Keratinocyte (primary cell): ENCODE measurements around the gene PCDHGA6. TPM values are rescaled to one million over a fixed set of nuclear protein-coding genes. Genes with fewer than 3 reads are reported as not detected.

Experiments
- DNase-seq: peaks from one replicate; pipeline ENCODE4 v3.0.0-alpha.2; 2011; ENCODE audit warnings: low read depth, missing footprints, low spot score
- FAIRE-seq: peaks from 2 replicates; lab custom pipeline; 2011; peaks lifted over from hg19 to GRCh38; lab: Jason Lieb, UNC
- H2AFZ ChIP-seq: 2 replicates; pipeline ENCODE4 v1.6.0; 2012; ENCODE audit warnings: low read length, control low read depth, inconsistent platforms; ENCODE audit not compliant: control insufficient read depth
- H3K27ac ChIP-seq: 2 replicates; pipeline ENCODE4 v1.5.1; 2011; ENCODE audit warnings: low read length; ENCODE audit not compliant: control insufficient read depth, insufficient read depth
- H3K27me3 ChIP-seq: 3 replicates; pipeline ENCODE4 v1.6.0; 2011; ENCODE audit warnings: low read length; ENCODE audit not compliant: control insufficient read depth, insufficient read depth; ENCODE audit errors: extremely low read depth
- H3K36me3 ChIP-seq, 2 experiments: 2 replicates in 1 of 2; 3 replicates in 1 of 2; pipeline ENCODE4 v1.5.1; 2011; ENCODE audit warnings: low read length in 2 of 2, mild to moderate bottlenecking in 1 of 2; ENCODE audit not compliant: control insufficient read depth in 2 of 2, insufficient read depth in 2 of 2; ENCODE audit errors: extremely low read depth in 1 of 2
- H3K4me1 ChIP-seq: 3 replicates; pipeline ENCODE4 v1.5.1; 2011; ENCODE audit warnings: low read length; ENCODE audit not compliant: control insufficient read depth, insufficient read depth; ENCODE audit errors: extremely low read depth
- H3K4me2 ChIP-seq: 3 replicates; pipeline ENCODE4 v1.6.0; 2011; ENCODE audit warnings: low read depth, low read length; ENCODE audit not compliant: control insufficient read depth, insufficient read depth; ENCODE audit errors: extremely low read depth
- H3K4me3 ChIP-seq, 3 experiments: fragments of 200-600 bp in 1 of 3; sonication (generic) in 1 of 3; 2 replicates in 2 of 3; 3 replicates in 1 of 3; pipeline ENCODE4 v1.5.1; 2011 to 2016; ENCODE audit warnings: low read length in 3 of 3, mild to moderate bottlenecking in 3 of 3, control low read depth in 2 of 3, inconsistent platforms in 1 of 3, low read depth in 1 of 3, mixed read lengths in 1 of 3, mixed run types in 1 of 3, moderate library complexity in 1 of 3; ENCODE audit not compliant: control insufficient read depth in 2 of 3, insufficient read depth in 2 of 3; ENCODE audit errors: extremely low read depth in 1 of 3
- H3K79me2 ChIP-seq: 2 replicates; pipeline ENCODE4 v1.6.0; 2012; ENCODE audit warnings: low read length; ENCODE audit not compliant: control insufficient read depth, insufficient read depth
- H3K9ac ChIP-seq: 3 replicates; pipeline ENCODE4 v1.6.0; 2011; ENCODE audit warnings: low read length; ENCODE audit not compliant: control insufficient read depth, insufficient read depth; ENCODE audit errors: extremely low read depth
- H3K9me1 ChIP-seq: 3 replicates; pipeline ENCODE4 v1.6.0; 2011; ENCODE audit warnings: low read length; ENCODE audit not compliant: control insufficient read depth, insufficient read depth; ENCODE audit errors: extremely low read depth
- H3K9me3 ChIP-seq: 2 replicates; pipeline ENCODE4 v1.5.1; 2012; ENCODE audit warnings: low read depth, low read length; ENCODE audit not compliant: control insufficient read depth
- H4K20me1 ChIP-seq: 3 replicates; pipeline ENCODE4 v1.6.0; 2011; ENCODE audit warnings: low read length; ENCODE audit not compliant: control insufficient read depth, insufficient read depth; ENCODE audit errors: extremely low read depth
- CTCF ChIP-seq, 3 experiments: IDR thresholded peaks in 1 of 3; conservative IDR thresholded peaks in 1 of 3; optimal IDR thresholded peaks in 1 of 3; 2 replicates in 2 of 3; 3 replicates in 1 of 3; pipeline versions ENCODE3 to v1.5.1; 2011; ENCODE audit warnings: low read length in 3 of 3, mild to moderate bottlenecking in 3 of 3, moderate library complexity in 2 of 3, control low read depth in 1 of 3, inconsistent platforms in 1 of 3; ENCODE audit not compliant: insufficient read depth in 2 of 3; ENCODE audit errors: extremely low read depth in 1 of 3
- EZH2 ChIP-seq: IDR thresholded peaks from one replicate; pipeline ENCODE4 v1.6.1; 2012; ENCODE audit warnings: inconsistent platforms, mild to moderate bottlenecking, low read length, moderate library complexity
- dilution Hi-C: fragments of 300-500 bp; cut with MboI; formaldehyde crosslinking; loops from one replicate; pipeline ENCODE4 v1.7.0; 2020; ENCODE audit warnings: low sequenced_read_pairs; ENCODE audit not compliant: extremely low pct_ligation_motif_present
- polyA plus RNA-seq, 5 experiments: library from polyadenylated mRNA; depleted of rRNA in 3 of 5; stranded (reverse) in 3 of 5; stranded (forward) in 1 of 5; unstranded in 1 of 5; fragments of >200 nt; gene quantifications; 1 replicate in 1 of 5; 2 replicates in 3 of 5; 3 replicates in 1 of 5; pipeline versions ENCODE4 v1.2.1 to v1.2.3, GENCODE V29; 2011 to 2012; ENCODE audit warnings: missing spikeins in 2 of 5, low read depth in 1 of 5, low replicate concordance in 1 of 5

Gene PCDHGA6
- polyA plus RNA-seq, 1 donor (not counting 4 experiments of a cell fraction or from before 2014, with no cell fraction given): 0.16 TPM

- DNase-seq (no peak), FAIRE-seq (no peak)
- H3K9me1 ChIP-seq: no peaks in the 10 kb centered on the region
- no peak overlapping the region for H3K27ac ChIP-seq
- peaks cover 14% of the 10 kb centered on the region for H3K9me3 ChIP-seq
- no peak for TF ChIP-seq CTCF (optimal IDR thresholded peaks at IDR 0.05 in 1 of 3, IDR thresholded peaks at IDR 0.05 in 1 of 3, conservative IDR thresholded peaks at IDR 0.05 in 1 of 3; ENCODE audit: extremely low read depth in 1 of 3, insufficient read depth in 2 of 3, low read length in 3 of 3)
- no peak for TF ChIP-seq EZH2
- dilution Hi-C loops: no loop called here
- H3K9ac ChIP-seq: no peak overlapping the region
- no peak overlapping the region for H3K4me2 ChIP-seq
- H3K27me3 ChIP-seq: peaks cover 17% of the 10 kb centered on the region
- H3K4me3 ChIP-seq: no peak overlapping the region
- no peak overlapping the region for H2AFZ ChIP-seq
- no peaks in the 10 kb centered on the region for H4K20me1 ChIP-seq
- no peaks in the 10 kb centered on the region for H3K36me3 ChIP-seq
- H3K4me1 ChIP-seq: no peaks in the 10 kb centered on the region
- no peaks in the 10 kb centered on the region for H3K79me2 ChIP-seq
These were observed 17.6 kb upstream of the PCDHGA6 start for GRCh38 chr5:141356133-141356532.

GRCh38 chr5:141356950-141357349, 16.7 kb upstream of the PCDHGA6 start:
- no peaks in the 10 kb centered on the region for H3K9me1 ChIP-seq
- H3K79me2 ChIP-seq: no peaks in the 10 kb centered on the region
- no peak overlapping the region for H3K4me2 ChIP-seq
- no peaks in the 10 kb centered on the region for H3K36me3 ChIP-seq
- peaks cover 12% of the 10 kb centered on the region for H3K9me3 ChIP-seq
- dilution Hi-C loops: no loop called here
- no peak overlapping the region for H3K4me3 ChIP-seq
- FAIRE-seq (no peak), DNase-seq (no peak)
- H2AFZ ChIP-seq: no peak overlapping the region
- H3K27ac ChIP-seq: no peak overlapping the region
- no peaks in the 10 kb centered on the region for H3K4me1 ChIP-seq
- H3K9ac ChIP-seq: no peak overlapping the region
- H3K27me3 ChIP-seq: peaks cover 19% of the 10 kb centered on the region
- no peaks in the 10 kb centered on the region for H4K20me1 ChIP-seq
- TF ChIP-seq EZH2 (no peak), CTCF (optimal IDR thresholded peaks at IDR 0.05 in 1 of 3, IDR thresholded peaks at IDR 0.05 in 1 of 3, conservative IDR thresholded peaks at IDR 0.05 in 1 of 3; ENCODE audit: extremely low read depth in 1 of 3, insufficient read depth in 2 of 3, low read length in 3 of 3) (no peak)
